Astrocyte (in vitro differentiated cells and primary cell): Measurements from ENCODE around the gene LAMC1. TPM values are rescaled to one million over a fixed set of nuclear protein-coding genes. Genes with fewer than 3 reads are reported as not detected.

Experiments
- DNase-seq: peaks from one replicate; pipeline ENCODE4 v3.0.0-alpha.2; 2010; ENCODE audit warnings: low read depth
- FAIRE-seq: peaks from 2 replicates; lab custom pipeline; 2011; peaks lifted over from hg19 to GRCh38; lab: Jason Lieb, UNC
- H2AFZ ChIP-seq: 2 replicates; pipeline ENCODE4 v1.6.0; 2012; ENCODE audit warnings: low read depth, low read length, inconsistent platforms
- H3K27ac ChIP-seq: 2 replicates; pipeline ENCODE4 v1.5.1; 2011; ENCODE audit warnings: low read depth, low read length, inconsistent platforms
- H3K27me3 ChIP-seq: 2 replicates; pipeline ENCODE4 v1.6.0; 2011; ENCODE audit warnings: low read length, inconsistent platforms; ENCODE audit not compliant: insufficient read depth
- H3K36me3 ChIP-seq: 2 replicates; pipeline ENCODE4 v1.5.1; 2011; ENCODE audit warnings: low read length, inconsistent platforms; ENCODE audit not compliant: insufficient read depth
- H3K4me1 ChIP-seq: 2 replicates; pipeline ENCODE4 v1.5.1; 2011; ENCODE audit warnings: low read length, inconsistent platforms; ENCODE audit not compliant: insufficient read depth
- H3K4me2 ChIP-seq: 2 replicates; pipeline ENCODE4 v1.6.0; 2012; ENCODE audit warnings: low read length, inconsistent platforms
- H3K4me3 ChIP-seq: 2 replicates; pipeline ENCODE4 v1.5.1; 2011; ENCODE audit warnings: low read depth, mild to moderate bottlenecking, low read length, inconsistent platforms; ENCODE audit not compliant: insufficient read depth
- H3K79me2 ChIP-seq: 2 replicates; pipeline ENCODE4 v1.6.0; 2012; ENCODE audit warnings: mild to moderate bottlenecking, low read length, inconsistent platforms; ENCODE audit not compliant: insufficient read depth
- H3K9ac ChIP-seq: 2 replicates; pipeline ENCODE4 v1.6.0; 2012; ENCODE audit warnings: mild to moderate bottlenecking, low read length, inconsistent platforms
- H3K9me3 ChIP-seq: 2 replicates; pipeline ENCODE4 v1.5.1; 2012; ENCODE audit warnings: low read depth, mild to moderate bottlenecking, low read length, inconsistent platforms; ENCODE audit not compliant: insufficient read depth
- H4K20me1 ChIP-seq: 2 replicates; pipeline ENCODE4 v1.6.0; 2012; ENCODE audit warnings: low read length, inconsistent platforms; ENCODE audit not compliant: insufficient read depth
- H3K27ac Mint-ChIP-seq: one replicate; pipeline ENCODE4 v1.8.0; 2021; ENCODE audit warnings: mild to moderate bottlenecking, mixed read lengths; ENCODE audit not compliant: unreplicated experiment
- H3K27me3 Mint-ChIP-seq: one replicate; pipeline ENCODE4 v1.8.0; 2021; ENCODE audit warnings: low read depth, mixed read lengths; ENCODE audit not compliant: unreplicated experiment
- H3K36me3 Mint-ChIP-seq: one replicate; pipeline ENCODE4 v1.8.0; 2021; ENCODE audit warnings: low read depth, mixed read lengths; ENCODE audit not compliant: unreplicated experiment
- H3K4me1 Mint-ChIP-seq: one replicate; pipeline ENCODE4 v1.8.0; 2021; ENCODE audit warnings: low read depth, mixed read lengths; ENCODE audit not compliant: unreplicated experiment
- H3K4me3 Mint-ChIP-seq: one replicate; pipeline ENCODE4 v1.8.0; 2021; ENCODE audit warnings: mild to moderate bottlenecking, moderate library complexity, mixed read lengths; ENCODE audit not compliant: unreplicated experiment
- H3K9me3 Mint-ChIP-seq: one replicate; pipeline ENCODE4 v1.8.0; 2021; ENCODE audit warnings: mild to moderate bottlenecking, mixed read lengths; ENCODE audit not compliant: unreplicated experiment
- EZH2 ChIP-seq: IDR thresholded peaks from 2 replicates; pipeline ENCODE4 v1.6.1; 2012; ENCODE audit warnings: mild to moderate bottlenecking, low read length, inconsistent platforms; ENCODE audit not compliant: insufficient read depth
- total RNA-seq: library from RNA; stranded (reverse); gene quantifications from 2 replicates; pipeline ENCODE4 v1.2.1, GENCODE V29; 2021
- TF ChIP-seq, protein P1 (sequence below): IDR thresholded peaks from 2 replicates; pipeline ENCODE4 v1.5.1; 2011; ENCODE audit warnings: low read depth, mild to moderate bottlenecking, inconsistent platforms, low read length, moderate library complexity; ENCODE audit not compliant: insufficient read depth

The LAMC1 gene
- total RNA-seq, 1 donor from 2014 or later, result 270 TPM

DNA sequence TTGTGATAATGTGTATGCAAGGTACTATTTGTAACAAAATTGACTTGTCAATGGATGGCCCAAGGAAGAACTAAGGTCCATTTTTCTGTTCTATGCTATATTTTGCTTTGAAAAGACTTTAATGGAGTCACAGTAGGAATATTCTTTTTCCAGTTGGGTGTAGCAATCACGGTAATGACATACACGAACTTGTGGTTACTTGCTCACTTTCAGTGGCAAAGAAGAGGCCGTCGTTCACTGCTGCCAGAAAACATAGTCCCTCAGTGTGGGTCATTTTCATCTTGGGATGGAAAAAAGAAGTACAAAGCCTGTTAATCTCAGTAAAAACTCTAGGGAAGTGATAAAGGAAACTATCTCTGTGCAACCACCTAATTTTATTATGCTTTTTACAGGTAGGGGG is 115.1 kb downstream of the LAMC1 start:
- H3K27ac Mint-ChIP-seq, result no peak overlapping the region

DNA sequence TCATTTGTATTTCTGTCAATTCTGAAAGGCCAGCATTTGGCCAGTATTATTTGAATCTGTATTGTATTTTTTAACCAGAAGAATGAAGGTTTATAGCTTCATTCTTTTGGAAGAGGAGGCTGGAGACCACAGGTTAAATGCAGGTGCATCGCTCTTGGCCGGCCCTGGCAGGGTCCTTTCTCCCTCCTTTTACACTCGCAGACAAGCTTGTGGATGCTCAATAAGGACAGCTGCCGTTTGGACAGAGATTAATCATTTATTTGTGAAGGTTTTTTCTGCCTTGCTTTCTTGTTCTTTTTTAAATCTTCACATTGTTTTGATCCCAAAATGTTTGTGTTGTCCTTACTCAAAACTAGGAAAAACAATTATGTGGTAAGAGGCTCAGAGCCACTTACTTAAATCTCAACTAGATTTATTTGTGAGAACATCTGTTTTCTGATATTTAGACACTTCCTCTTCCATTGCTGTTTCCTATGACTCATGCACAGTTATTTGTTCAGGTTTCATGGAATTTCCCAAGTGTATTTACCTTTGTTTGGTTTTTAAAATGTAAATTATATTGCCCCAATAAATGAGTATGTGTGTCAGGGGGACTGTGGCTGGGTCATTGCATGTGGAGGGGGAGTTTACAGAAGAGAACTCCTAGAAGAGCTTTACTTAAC is 116.2 kb downstream of the LAMC1 start:
- no peak for FAIRE-seq
- Histone ChIP-seq H3K4me3 (no peak overlapping the region), H4K20me1 (no peaks in the 10 kb centered on the region), H3K36me3 (peaks cover 85% of the 10 kb centered on the region), H3K9ac (peak overlapping the region; percentile 20), H2AFZ (no peak overlapping the region), H3K27me3 (no peaks in the 10 kb centered on the region), H3K27ac (peak overlapping the region; percentile 27), H3K79me2 (peaks cover 3% of the 10 kb centered on the region), H3K4me1 (peaks cover 15% of the 10 kb centered on the region), H3K4me2 (peak overlapping the region; percentile 33), H3K9me3 (no peaks in the 10 kb centered on the region)
- DNase-seq, result peak; percentile 40
- Mint-ChIP-seq H3K27ac (peak overlapping the region; percentile 22), H3K27me3 (no peaks in the 10 kb centered on the region), H3K9me3 (no peaks in the 10 kb centered on the region), H3K36me3 (peaks cover 25% of the 10 kb centered on the region), H3K4me3 (no peak overlapping the region), H3K4me1 (peaks cover 13% of the 10 kb centered on the region)
- TF ChIP-seq EZH2, result no peak
- TF ChIP-seq, protein P1, sequence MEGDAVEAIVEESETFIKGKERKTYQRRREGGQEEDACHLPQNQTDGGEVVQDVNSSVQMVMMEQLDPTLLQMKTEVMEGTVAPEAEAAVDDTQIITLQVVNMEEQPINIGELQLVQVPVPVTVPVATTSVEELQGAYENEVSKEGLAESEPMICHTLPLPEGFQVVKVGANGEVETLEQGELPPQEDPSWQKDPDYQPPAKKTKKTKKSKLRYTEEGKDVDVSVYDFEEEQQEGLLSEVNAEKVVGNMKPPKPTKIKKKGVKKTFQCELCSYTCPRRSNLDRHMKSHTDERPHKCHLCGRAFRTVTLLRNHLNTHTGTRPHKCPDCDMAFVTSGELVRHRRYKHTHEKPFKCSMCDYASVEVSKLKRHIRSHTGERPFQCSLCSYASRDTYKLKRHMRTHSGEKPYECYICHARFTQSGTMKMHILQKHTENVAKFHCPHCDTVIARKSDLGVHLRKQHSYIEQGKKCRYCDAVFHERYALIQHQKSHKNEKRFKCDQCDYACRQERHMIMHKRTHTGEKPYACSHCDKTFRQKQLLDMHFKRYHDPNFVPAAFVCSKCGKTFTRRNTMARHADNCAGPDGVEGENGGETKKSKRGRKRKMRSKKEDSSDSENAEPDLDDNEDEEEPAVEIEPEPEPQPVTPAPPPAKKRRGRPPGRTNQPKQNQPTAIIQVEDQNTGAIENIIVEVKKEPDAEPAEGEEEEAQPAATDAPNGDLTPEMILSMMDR, result no peak

More for the DNA sequence above, 115.1 kb downstream of the LAMC1 start:
- Mint-ChIP-seq H3K9me3 (no peaks in the 10 kb centered on the region), H3K4me3 (no peak overlapping the region), H3K36me3 (peaks cover 25% of the 10 kb centered on the region), H3K4me1 (peaks cover 13% of the 10 kb centered on the region), H3K27me3 (no peaks in the 10 kb centered on the region)
- peaks cover 3% of the 10 kb centered on the region for H3K79me2 ChIP-seq
- DNase-seq (no peak), FAIRE-seq (peak; percentile 9)
- no peaks in the 10 kb centered on the region for H3K27me3 ChIP-seq
- H3K9me3 ChIP-seq, result no peaks in the 10 kb centered on the region
- H3K36me3 ChIP-seq, result peaks cover 85% of the 10 kb centered on the region
- no peak overlapping the region for H2AFZ ChIP-seq
- H3K9ac ChIP-seq, result no peak overlapping the region
- peaks cover 15% of the 10 kb centered on the region for H3K4me1 ChIP-seq
- H3K4me3 ChIP-seq, result no peak overlapping the region
- no peaks in the 10 kb centered on the region for H4K20me1 ChIP-seq
- no peak overlapping the region for H3K4me2 ChIP-seq
- H3K27ac ChIP-seq, result no peak overlapping the region
- TF ChIP-seq EZH2, result no peak
- TF ChIP-seq, protein P1, result no peak

DNA sequence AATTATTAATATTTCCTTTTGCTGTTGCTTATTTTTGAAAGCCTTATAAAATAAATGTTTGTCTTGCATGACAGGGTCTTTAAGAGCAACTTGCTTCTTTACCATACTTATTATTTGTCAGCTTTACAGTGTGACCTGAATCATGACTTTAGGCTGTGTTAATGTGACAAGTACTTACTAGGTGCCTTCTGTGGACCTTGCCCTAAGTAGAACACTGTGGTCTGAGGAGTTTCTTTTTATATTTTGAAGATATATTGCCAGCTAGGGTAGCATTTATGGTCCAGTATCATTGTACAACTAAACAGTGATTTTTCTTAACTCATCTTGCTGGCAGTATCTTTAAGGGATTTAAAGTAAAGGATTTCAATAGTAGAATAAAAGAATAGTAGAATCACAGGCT is 117.4 kb downstream of the LAMC1 start:
- Histone ChIP-seq H3K9me3 (no peaks in the 10 kb centered on the region), H3K36me3 (peaks cover 82% of the 10 kb centered on the region), H3K4me1 (peaks cover 15% of the 10 kb centered on the region), H3K9ac (no peak overlapping the region), H3K79me2 (peaks cover 3% of the 10 kb centered on the region), H3K27me3 (no peaks in the 10 kb centered on the region), H3K4me3 (no peak overlapping the region), H4K20me1 (no peaks in the 10 kb centered on the region), H3K27ac (no peak overlapping the region), H3K4me2 (no peak overlapping the region), H2AFZ (no peak overlapping the region)
- FAIRE-seq, result no peak
- no peak for DNase-seq
- Mint-ChIP-seq H3K9me3 (no peaks in the 10 kb centered on the region), H3K4me3 (no peak overlapping the region), H3K27ac (no peak overlapping the region), H3K4me1 (peaks cover 9% of the 10 kb centered on the region), H3K27me3 (no peaks in the 10 kb centered on the region), H3K36me3 (peaks cover 19% of the 10 kb centered on the region)
- TF ChIP-seq, protein P1, result no peak
- TF ChIP-seq EZH2, result no peak
